ENCODE results near the gene LGALS8.

LGALS8 gene

GRCh38 chr1:236509203-236509602 lies 14.6 kb upstream of the LGALS8 start:
- no peak for DNase-seq (ENCODE audit: low read depth)

GRCh38 chr1:236509647-236510401 lies 14.0 kb upstream of the LGALS8 start:
- no peak for DNase-seq (ENCODE audit: low read depth)

- no peak for DNase-seq (ENCODE audit: low read depth)
Observed at GRCh38 chr1:236511735-236512418, 11.9 kb upstream of the LGALS8 start.

GRCh38 chr1:236514703-236515442 lies 8.9 kb upstream of the LGALS8 start:
- no peak for DNase-seq (ENCODE audit: low read depth)

GRCh38 chr1:236515443-236515958 lies 8.3 kb upstream of the LGALS8 start:
- no peak for DNase-seq (ENCODE audit: low read depth)

- no peak for DNase-seq (ENCODE audit: low read depth)
Observed at GRCh38 chr1:236516929-236517704, 6.7 kb upstream of the LGALS8 start.

GRCh38 chr1:236518322-236518721 lies 5.5 kb upstream of the LGALS8 start:
- no peak for DNase-seq (ENCODE audit: low read depth)

GRCh38 chr1:236520445-236521005 lies 3.3 kb upstream of the LGALS8 start:
- DNase-seq (ENCODE audit: low read depth), result no peak

GRCh38 chr1:236522937-236523703 lies 662 bp upstream of the LGALS8 start:
- no peak for DNase-seq (ENCODE audit: low read depth)

- DNase-seq (ENCODE audit: low read depth), result peak; percentile 51
Observed at GRCh38 chr1:236524142-236524894, 536 bp downstream of the LGALS8 start.

- no peak for DNase-seq (ENCODE audit: low read depth)
Observed at GRCh38 chr1:236524895-236525184, 1.1 kb downstream of the LGALS8 start.

GRCh38 chr1:236526079-236526478 lies 2.3 kb downstream of the LGALS8 start:
- no peak for DNase-seq (ENCODE audit: low read depth)

- no peak for DNase-seq (ENCODE audit: low read depth)
Observed at GRCh38 chr1:236530286-236530685, 6.5 kb downstream of the LGALS8 start.

- DNase-seq (ENCODE audit: low read depth), result no peak
Observed at GRCh38 chr1:236530959-236531358, 7.2 kb downstream of the LGALS8 start.

- DNase-seq (ENCODE audit: low read depth), result no peak
Observed at GRCh38 chr1:236532850-236533249, 9.1 kb downstream of the LGALS8 start.

GRCh38 chr1:236534151-236534651 lies 10.4 kb downstream of the LGALS8 start:
- peak; percentile 42 for DNase-seq (ENCODE audit: low read depth)

- DNase-seq (ENCODE audit: low read depth), result no peak
Observed at GRCh38 chr1:236535190-236535589, 11.4 kb downstream of the LGALS8 start.

GRCh38 chr1:236535662-236536161 lies 11.9 kb downstream of the LGALS8 start:
- DNase-seq (ENCODE audit: low read depth), result no peak

- no peak for DNase-seq (ENCODE audit: low read depth)
Observed at GRCh38 chr1:236536540-236536939, 12.8 kb downstream of the LGALS8 start.

Measured in activated T-cell treated with anti-CD3 and anti-CD28 coated beads for 24 hours (primary cell).